GM23338 (cell line): ENCODE results near the gene CACTIN.

ENCODE experiments used
- CTCF ChIP-seq, 2 experiments: fragments of 200-600 bp in 1 of 2; sonication (generic) in 1 of 2; conservative IDR thresholded peaks; 2 replicates each; pipeline versions ENCODE4 v1.5.1 to v1.6.1; 2016 to 2017; ENCODE audit warnings: antibody characterized with exemption in 2 of 2, low read depth in 2 of 2, mild to moderate bottlenecking in 2 of 2, moderate library complexity in 1 of 2
- EZH2phosphoT487 ChIP-seq: fragments of 200-600 bp; sonication (generic); IDR thresholded peaks from one replicate; pipeline ENCODE4 v1.8.1; 2018; ENCODE audit warnings: antibody characterized with exemption; ENCODE audit not compliant: unreplicated experiment
- JUNB ChIP-seq: IDR thresholded peaks from one replicate; pipeline ENCODE4 v1.6.1; 2016; ENCODE audit warnings: antibody characterized with exemption; ENCODE audit not compliant: unreplicated experiment
- POLR2AphosphoS5 ChIP-seq: IDR thresholded peaks from 2 replicates; pipeline ENCODE4 v1.6.1; 2016; ENCODE audit warnings: antibody characterized with exemption, low read depth

DNA sequence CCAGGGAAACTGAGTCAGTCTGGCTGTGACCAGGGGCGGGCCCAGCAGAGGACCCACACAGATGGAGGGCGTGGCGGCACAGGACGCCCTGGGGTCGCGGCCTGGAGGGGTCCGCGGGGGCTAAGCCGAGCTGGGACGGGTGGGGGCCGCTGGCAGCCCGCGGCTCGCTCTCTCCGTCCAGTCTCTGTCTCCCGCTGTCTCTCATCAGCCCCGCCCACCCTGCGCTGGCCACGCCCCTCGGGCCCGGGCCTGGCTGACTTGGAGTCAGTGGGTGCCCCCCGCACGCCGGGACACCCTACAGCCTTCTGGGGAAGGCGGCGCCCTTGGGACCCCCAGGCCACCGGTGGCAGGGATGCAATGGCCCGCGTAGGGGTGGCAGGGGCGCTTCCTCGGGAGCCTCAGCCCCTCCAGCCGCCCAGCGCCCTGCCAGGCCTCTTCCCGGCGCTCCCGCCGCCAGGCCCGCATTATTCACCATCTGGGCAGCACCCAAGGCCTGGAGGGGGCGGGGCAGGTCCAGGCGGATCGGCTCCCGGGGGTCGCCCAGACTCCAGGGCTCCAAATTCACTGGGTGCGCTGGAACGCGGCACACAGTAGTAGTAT, 19.8 kb downstream of the CACTIN start, which contains the start of gene TBXA2R:
- no peak for TF ChIP-seq CTCF (conservative IDR thresholded peaks at IDR 0.05; ENCODE audit: low read depth in 2 of 2)
- TF ChIP-seq POLR2AphosphoS5, result no peak
- no peak for TF ChIP-seq EZH2phosphoT487
- no peak for TF ChIP-seq JUNB
